HCT116 (cell line): Measurements from ENCODE around the gene DYNC2LI1.

ENCODE experiments used
- ELF1 ChIP-seq: IDR thresholded peaks from 2 replicates; pipeline ENCODE4 v1.6.1; 2012; ENCODE audit warnings: low read depth, borderline replicate concordance
- EZH2phosphoT487 ChIP-seq: fragments of 200-600 bp; IDR thresholded peaks from 2 replicates; pipeline ENCODE4 v1.6.1; 2018; ENCODE audit warnings: antibody characterized with exemption, borderline replicate concordance
- POLR2A ChIP-seq: IDR thresholded peaks from 2 replicates; pipeline ENCODE4 v1.7.0; 2011; ENCODE audit warnings: borderline replicate concordance; ENCODE audit not compliant: insufficient read depth, insufficient read length; ENCODE audit errors: extremely low read depth
- POLR2AphosphoS5 ChIP-seq: IDR thresholded peaks from 2 replicates; pipeline ENCODE4 v1.6.1; 2011; ENCODE audit warnings: mild to moderate bottlenecking, low read depth, low read length, moderate library complexity
- SIN3A ChIP-seq: IDR thresholded peaks from 2 replicates; pipeline ENCODE4 v1.6.1; 2012; ENCODE audit warnings: low read depth
- SP1 ChIP-seq: IDR thresholded peaks from 2 replicates; pipeline ENCODE4 v1.6.1; 2012; ENCODE audit warnings: low read depth
- YY1 ChIP-seq: IDR thresholded peaks from 2 replicates; pipeline ENCODE4 v1.6.1; 2011; ENCODE audit warnings: low read length, low read depth, moderate library complexity, mild to moderate bottlenecking; ENCODE audit not compliant: insufficient replicate concordance; ENCODE audit errors: extremely low read depth
- ZNF274 ChIP-seq: fragments of 200-500 bp; sonication (Bioruptor generic); IDR thresholded peaks from 2 replicates; pipeline ENCODE4 v1.6.1; 2014; ENCODE audit warnings: mild to moderate bottlenecking, low read depth, low read length, inconsistent platforms
- TF ChIP-seq, protein P1 (sequence below), 3 experiments: fragments of 200-600 bp in 1 of 3; sonication (generic) in 1 of 3; IDR thresholded peaks in 2 of 3; conservative IDR thresholded peaks in 1 of 3; 2 replicates each; pipeline ENCODE4 v1.5.1; 2012 to 2017; ENCODE audit warnings: low read depth in 2 of 3, low read length in 2 of 3, antibody characterized with exemption in 1 of 3, borderline replicate concordance in 1 of 3, control low read depth in 1 of 3, mild to moderate bottlenecking in 1 of 3, mixed read lengths in 1 of 3, mixed run types in 1 of 3, moderate library complexity in 1 of 3; ENCODE audit not compliant: insufficient read depth in 1 of 3
- TF ChIP-seq, protein P2 (sequence below): IDR thresholded peaks from 2 replicates; pipeline ENCODE4 v1.6.1; 2012

GRCh38 chr2:43837033-43837432, 63.2 kb downstream of the DYNC2LI1 start:
- TF ChIP-seq, protein P1, sequence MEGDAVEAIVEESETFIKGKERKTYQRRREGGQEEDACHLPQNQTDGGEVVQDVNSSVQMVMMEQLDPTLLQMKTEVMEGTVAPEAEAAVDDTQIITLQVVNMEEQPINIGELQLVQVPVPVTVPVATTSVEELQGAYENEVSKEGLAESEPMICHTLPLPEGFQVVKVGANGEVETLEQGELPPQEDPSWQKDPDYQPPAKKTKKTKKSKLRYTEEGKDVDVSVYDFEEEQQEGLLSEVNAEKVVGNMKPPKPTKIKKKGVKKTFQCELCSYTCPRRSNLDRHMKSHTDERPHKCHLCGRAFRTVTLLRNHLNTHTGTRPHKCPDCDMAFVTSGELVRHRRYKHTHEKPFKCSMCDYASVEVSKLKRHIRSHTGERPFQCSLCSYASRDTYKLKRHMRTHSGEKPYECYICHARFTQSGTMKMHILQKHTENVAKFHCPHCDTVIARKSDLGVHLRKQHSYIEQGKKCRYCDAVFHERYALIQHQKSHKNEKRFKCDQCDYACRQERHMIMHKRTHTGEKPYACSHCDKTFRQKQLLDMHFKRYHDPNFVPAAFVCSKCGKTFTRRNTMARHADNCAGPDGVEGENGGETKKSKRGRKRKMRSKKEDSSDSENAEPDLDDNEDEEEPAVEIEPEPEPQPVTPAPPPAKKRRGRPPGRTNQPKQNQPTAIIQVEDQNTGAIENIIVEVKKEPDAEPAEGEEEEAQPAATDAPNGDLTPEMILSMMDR (IDR thresholded peaks at IDR 0.05 in 2 of 3, conservative IDR thresholded peaks at IDR 0.05 in 1 of 3; ENCODE audit: borderline replicate concordance in 1 of 3, insufficient read depth in 1 of 3, low read depth in 2 of 3, low read length in 2 of 3), result no peak
- no peak for TF ChIP-seq SP1
- no peak for TF ChIP-seq POLR2A
- no peak for TF ChIP-seq POLR2AphosphoS5
- TF ChIP-seq YY1, result no peak
- TF ChIP-seq ZNF274, result no peak
- TF ChIP-seq, protein P2, sequence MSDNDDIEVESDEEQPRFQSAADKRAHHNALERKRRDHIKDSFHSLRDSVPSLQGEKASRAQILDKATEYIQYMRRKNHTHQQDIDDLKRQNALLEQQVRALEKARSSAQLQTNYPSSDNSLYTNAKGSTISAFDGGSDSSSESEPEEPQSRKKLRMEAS, result no peak
- no peak for TF ChIP-seq SIN3A
- no peak for TF ChIP-seq ELF1
- no peak for TF ChIP-seq EZH2phosphoT487
